GM13976 (cell line): ENCODE measurements around the gene CTNNB1.

Experiments
- DNase-seq: peaks from one replicate; pipeline ENCODE4 v3.0.0; 2012; ENCODE audit warnings: low spot score
- CTCF ChIP-seq: IDR thresholded peaks from 2 replicates; pipeline ENCODE4 v1.5.1; 2012; ENCODE audit warnings: borderline replicate concordance, mild to moderate bottlenecking; ENCODE audit not compliant: insufficient read depth; ENCODE audit errors: extremely low read depth, missing control alignments, control extremely low read depth
- in situ Hi-C: fragments of 300-500 bp; cut with MboI; formaldehyde crosslinking; loops from one replicate; pipeline ENCODE4 v1.12.0; 2022; ENCODE audit warnings: low sequenced_read_pairs, mixed read lengths, inconsistent platforms; ENCODE audit not compliant: unreplicated experiment

The CTNNB1 gene

GRCh38 chr3:41222501-41222900 is 23.2 kb downstream of the CTNNB1 start:
- no peak for TF ChIP-seq CTCF
- in situ Hi-C loops: no loop called here
- no peak for DNase-seq

- in situ Hi-C loops: no loop called here
- no peak for TF ChIP-seq CTCF
- DNase-seq: no peak
Measured at GRCh38 chr3:41223078-41223477, 23.8 kb downstream of the CTNNB1 start.

GRCh38 chr3:41223691-41224090 is 24.4 kb downstream of the CTNNB1 start:
- in situ Hi-C loops: no loop called here
- DNase-seq: no peak
- TF ChIP-seq CTCF: no peak

GRCh38 chr3:41224120-41224806 is 25.0 kb downstream of the CTNNB1 start:
- in situ Hi-C loops: no loop called here
- TF ChIP-seq CTCF: no peak
- DNase-seq: no peak

DNA sequence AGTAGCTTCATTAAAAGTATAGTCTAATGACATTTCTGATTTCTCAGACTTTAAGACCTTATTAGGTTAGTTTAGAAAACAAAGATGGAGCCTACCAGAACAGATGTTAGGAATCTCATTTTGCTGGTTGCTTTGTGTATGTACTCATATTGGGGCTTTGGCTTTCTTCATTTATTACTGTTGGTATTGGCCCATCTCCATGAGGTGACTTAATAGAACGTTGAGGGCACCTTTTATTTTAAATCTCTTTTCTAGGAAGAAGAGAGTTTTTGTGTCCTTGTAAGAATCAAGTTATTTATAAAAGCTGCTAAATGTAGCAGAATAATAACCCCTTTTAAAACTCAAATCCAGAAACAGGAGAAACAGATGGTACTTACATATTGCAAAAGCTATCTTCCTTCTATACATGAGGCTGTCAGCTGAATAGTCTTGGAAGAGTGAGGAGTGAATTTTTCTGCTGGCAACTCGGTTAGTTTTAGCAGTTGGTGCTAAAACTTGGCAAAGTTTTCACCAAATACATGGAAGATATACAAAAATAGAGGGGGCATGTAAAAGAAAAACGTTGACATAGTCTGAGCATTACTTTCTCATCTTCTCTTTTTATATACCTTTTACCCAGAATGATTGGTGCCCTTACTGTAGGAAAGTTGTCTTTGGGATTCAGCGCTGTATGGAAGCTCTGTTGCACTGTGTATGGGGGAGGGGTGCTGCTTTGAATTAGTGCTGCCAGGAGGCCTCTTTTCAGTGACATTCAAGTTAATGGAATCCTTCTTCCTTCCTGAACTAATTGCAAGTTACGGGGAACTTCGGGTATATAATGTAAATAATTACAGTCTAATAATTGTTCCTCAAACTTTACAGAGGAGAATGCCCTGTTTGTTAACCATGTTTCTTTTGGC is 35.8 kb downstream of the CTNNB1 start:
- no peak for TF ChIP-seq CTCF
- no peak for DNase-seq
- in situ Hi-C loops: no loop called here

- no peak for TF ChIP-seq CTCF
- in situ Hi-C loops: no loop called here
- DNase-seq: no peak
Measured at GRCh38 chr3:41236228-41236627, 36.9 kb downstream of the CTNNB1 start.
